GM19397 (cell line): ENCODE measurements around the gene RASA3.
A peak's percentile ranks its signal among the peaks of the same experiment; 100 is the strongest.

Experiments used
- ATAC-seq: cut with Tn5 transposase; IDR thresholded peaks from one replicate; pipeline ENCODE4 v1.9.1; 2021; ENCODE audit warnings: mild to moderate bottlenecking, moderate library complexity; ENCODE audit not compliant: unreplicated experiment

The RASA3 gene

GRCh38 chr13:114071991-114072390 lies 60.4 kb downstream of the RASA3 start:
- ATAC-seq, result no peak

- ATAC-seq, result no peak
Measured at GRCh38 chr13:114071410-114071809, 61.0 kb downstream of the RASA3 start.

- ATAC-seq, result no peak
Measured at GRCh38 chr13:114070098-114070799, 62.2 kb downstream of the RASA3 start.

- ATAC-seq, result no peak
Measured at GRCh38 chr13:114069376-114070097, 62.9 kb downstream of the RASA3 start.

GRCh38 chr13:114068656-114069318 lies 63.6 kb downstream of the RASA3 start:
- no peak for ATAC-seq

GRCh38 chr13:114067886-114068651 lies 64.4 kb downstream of the RASA3 start:
- peak; percentile 33 for ATAC-seq

GRCh38 chr13:114067381-114067885 lies 65.0 kb downstream of the RASA3 start:
- ATAC-seq, result peak; percentile 70

- ATAC-seq, result no peak
Measured at GRCh38 chr13:114066956-114067355, 65.5 kb downstream of the RASA3 start.

- ATAC-seq, result no peak
Measured at GRCh38 chr13:114065926-114066774, 66.3 kb downstream of the RASA3 start.

GRCh38 chr13:114065141-114065925 lies 67.1 kb downstream of the RASA3 start:
- no peak for ATAC-seq

GRCh38 chr13:114064450-114065140 lies 67.8 kb downstream of the RASA3 start:
- no peak for ATAC-seq

GRCh38 chr13:114063545-114064449 lies 68.6 kb downstream of the RASA3 start:
- no peak for ATAC-seq

- ATAC-seq, result no peak
Measured at GRCh38 chr13:114062754-114063153, 69.7 kb downstream of the RASA3 start.

GRCh38 chr13:114062341-114062740 lies 70.1 kb downstream of the RASA3 start:
- no peak for ATAC-seq

- no peak for ATAC-seq
Measured at GRCh38 chr13:114061744-114062143, 70.7 kb downstream of the RASA3 start.

- ATAC-seq, result no peak
Measured at GRCh38 chr13:114061047-114061446, 71.4 kb downstream of the RASA3 start.

GRCh38 chr13:114059946-114060860 lies 72.2 kb downstream of the RASA3 start:
- no peak for ATAC-seq
